GM19438 (cell line): ENCODE results near the gene BBOF1.
"Not testable (repeated sequence)": the region's sequence is repeated elsewhere in the genome, so short reads cannot be mapped to it uniquely, and the experiment has no call there.

Experiments used
- ATAC-seq: cut with Tn5 transposase; IDR thresholded peaks from one replicate; pipeline ENCODE4 v1.9.1; 2021; ENCODE audit warnings: low read depth; ENCODE audit not compliant: unreplicated experiment

Gene BBOF1

DNA sequence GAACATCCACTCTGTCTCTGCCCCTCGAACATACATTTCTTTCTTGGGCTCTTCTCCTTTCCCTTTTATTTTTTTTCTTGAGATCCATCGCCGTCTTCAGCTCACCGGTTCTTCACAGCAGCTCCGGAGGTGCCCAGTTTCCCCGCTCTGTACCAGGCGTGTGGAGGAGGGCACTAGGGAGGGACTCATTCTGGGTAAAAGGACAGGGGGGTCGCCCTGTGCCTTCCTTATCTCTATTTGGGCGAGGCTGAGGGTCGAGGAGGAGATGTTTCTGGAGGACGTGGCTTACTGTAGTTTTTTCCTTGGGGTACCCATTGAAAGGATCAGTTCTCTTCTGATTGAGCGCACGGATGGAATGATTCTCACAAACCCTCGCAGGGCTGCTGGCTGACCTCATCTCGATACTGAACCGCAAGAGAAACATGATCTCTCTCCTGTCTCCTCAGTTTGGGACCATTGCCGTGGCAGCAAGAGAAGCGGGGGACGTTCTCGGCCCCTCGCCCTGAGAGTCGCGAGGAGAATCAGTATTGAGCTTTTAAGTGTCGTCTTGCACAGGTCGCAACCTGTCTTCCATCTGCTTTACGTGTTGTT lies 66.0 kb downstream of the BBOF1 start:
- ATAC-seq: no peak

DNA sequence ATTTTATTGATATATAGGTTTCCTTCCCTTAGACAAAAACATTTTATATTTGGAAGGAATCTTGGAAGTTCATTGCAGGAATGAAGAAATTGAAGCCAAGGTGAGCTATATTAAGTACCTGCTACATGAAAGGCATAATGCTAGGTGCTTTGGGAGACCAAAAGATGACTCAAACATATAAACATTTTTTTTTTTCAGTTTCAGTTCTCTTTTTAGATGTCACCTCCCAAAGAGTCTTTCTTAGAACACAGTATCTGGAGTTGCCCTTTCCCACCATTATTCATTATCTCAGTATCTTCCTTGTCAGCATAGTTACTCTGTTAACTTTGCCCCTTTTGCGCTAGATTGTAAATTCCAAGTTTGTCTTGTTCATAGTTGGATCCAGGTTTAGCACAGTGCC lies 66.7 kb downstream of the BBOF1 start:
- no peak for ATAC-seq

DNA sequence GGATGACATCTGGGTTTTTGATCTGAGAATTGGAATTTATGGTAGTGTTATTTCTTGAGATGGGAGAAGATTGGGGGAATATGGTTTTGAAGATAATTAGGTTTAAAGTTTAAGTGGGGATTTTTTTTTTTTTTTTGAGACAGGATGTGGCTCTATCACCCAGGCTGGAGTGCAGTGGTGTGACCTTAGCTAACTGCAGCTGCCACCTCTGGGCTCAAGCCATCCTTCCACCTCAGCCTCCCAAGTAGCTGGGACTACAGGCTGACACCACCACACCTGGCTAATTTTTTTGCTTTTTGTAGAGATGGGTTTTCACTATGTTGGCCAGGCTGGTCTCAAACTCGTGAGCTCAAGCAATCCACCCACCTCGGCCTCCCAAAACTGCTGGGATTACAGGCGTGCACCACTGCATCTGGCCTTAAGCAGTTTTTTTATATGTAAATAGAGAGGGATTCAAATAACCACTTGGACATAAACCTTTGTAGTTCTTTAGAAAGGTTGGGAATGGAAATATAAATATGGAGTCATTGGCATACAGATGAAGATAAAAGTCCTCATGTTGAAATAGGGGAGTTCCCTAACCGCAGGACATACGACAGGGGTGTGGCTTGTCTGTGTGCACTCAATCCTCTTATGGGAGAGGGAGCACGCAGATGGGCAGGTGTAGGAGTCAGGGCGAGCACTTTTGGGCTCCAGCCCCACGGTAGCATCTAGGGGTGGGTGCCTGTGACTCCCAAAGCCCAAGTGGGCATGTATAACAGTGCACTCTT lies 70.3 kb downstream of the BBOF1 start:
- no peak for ATAC-seq

DNA sequence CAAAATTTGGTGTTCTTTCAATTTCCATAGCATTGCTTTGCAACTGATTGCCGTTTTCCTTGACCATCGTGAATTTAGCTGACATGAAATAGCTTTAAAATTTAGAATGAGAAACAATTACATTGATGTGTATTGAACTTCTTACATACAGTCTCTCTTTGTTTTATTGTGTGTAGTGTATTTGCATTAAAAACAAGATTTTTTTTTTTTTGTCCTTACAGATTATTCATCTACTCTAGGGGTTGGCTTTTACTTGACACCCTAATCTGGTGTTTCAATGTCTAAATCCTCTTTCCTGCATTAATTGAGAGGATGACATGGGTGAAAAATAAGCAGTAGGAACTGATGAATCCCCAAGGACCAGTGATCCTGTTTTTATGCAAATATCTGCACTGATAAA lies 86.2 kb downstream of the BBOF1 start:
- ATAC-seq: no peak

DNA sequence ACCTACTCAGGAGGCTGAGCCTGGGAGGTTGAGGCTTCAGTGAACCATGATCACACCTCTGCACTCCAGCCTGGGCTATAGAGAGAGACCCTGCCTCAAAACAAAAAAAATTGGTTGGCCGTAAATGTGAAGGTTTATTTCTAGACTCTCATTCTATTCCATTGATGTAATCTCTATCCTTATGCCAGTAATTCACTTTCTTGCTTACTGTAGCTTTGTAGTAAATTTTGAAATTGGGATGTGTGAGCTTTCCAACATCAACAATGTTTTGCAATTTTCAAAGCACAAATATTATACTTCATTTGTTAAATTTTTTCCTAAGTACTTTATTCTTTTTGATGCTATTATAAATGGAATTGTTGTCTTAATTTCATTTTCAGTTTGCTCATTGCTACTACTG lies 90.2 kb downstream of the BBOF1 start:
- ATAC-seq: no peak

DNA sequence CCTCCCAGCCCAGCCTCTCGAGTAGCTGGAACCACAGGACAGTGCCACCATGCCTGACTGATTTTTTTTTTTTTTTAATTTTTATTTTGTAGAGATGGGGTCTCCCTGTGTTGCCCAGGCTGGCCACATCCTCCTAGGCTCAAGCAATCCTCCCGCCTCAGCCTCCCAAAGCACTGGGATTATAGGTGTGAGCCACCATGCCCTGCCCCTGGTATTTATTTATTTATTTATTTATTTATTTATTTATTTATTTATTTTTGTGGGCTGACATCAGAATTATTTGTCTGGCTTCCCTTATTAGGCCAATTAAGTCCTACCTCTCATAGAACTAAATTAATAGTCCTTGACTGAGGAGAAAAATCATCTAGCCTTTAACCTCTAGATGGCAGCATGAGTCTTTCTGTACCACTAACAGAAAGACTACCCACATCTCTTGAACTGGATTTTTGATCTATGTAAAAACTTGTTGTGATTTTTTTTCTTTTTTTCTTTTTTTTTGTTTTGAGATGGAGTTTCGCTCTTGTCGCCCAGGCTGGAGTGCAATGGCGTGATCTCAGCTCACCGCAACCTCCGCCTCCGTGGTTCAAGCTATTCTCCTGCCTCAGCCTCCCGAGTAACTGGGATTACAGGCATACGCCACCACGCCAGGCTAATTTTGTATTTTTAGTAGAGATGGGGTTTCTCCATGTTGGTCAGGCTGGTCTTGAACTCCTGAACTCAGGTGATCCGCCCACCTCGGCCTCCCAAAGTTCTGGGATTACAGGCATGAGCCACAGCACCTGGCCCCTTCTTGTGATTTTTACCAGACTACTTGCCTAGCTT lies 92.5 kb downstream of the BBOF1 start:
- not testable (repeated sequence) for ATAC-seq
